Thoracic aorta (tissue), 2 donors: ENCODE results near the gene CTNNBL1. TPM values are rescaled to one million over a fixed set of nuclear protein-coding genes. Genes with fewer than 3 reads are reported as not detected.

ENCODE experiments used
- ATAC-seq: fragments of 150-250 bp; one replicate; pipeline ENCODE4 v1.8.0; 2017; ENCODE audit warnings: low read depth; ENCODE audit not compliant: insufficient number of reproducible peaks, low FRiP score
- DNase-seq: peaks from one replicate; pipeline ENCODE4 v3.0.0-alpha.2; 2020; ENCODE audit warnings: low spot score
- H3K27ac ChIP-seq, 2 donors: fragments of 200-600 bp; sonication (generic); 1 replicate in 1 of 2; 2 replicates in 1 of 2; pipeline ENCODE4 v1.5.1; 2016; ENCODE audit warnings: mild to moderate bottlenecking in 2 of 2, moderate library complexity in 2 of 2
- H3K27me3 ChIP-seq: fragments of 200-600 bp; sonication (generic); replicated peaks from 2 replicates; pipeline ENCODE4 v1.6.0; 2016; ENCODE audit warnings: mild to moderate bottlenecking; ENCODE audit not compliant: insufficient read depth
- H3K36me3 ChIP-seq: fragments of 200-600 bp; sonication (generic); one replicate; pipeline ENCODE4 v1.5.1; 2016
- H3K4me1 ChIP-seq, 2 donors: fragments of 200-600 bp; sonication (generic); 1 replicate in 1 of 2; 2 replicates in 1 of 2; pipeline versions ENCODE4 v1.5.1 to v1.6.0; 2016; ENCODE audit warnings: low read depth in 2 of 2, mild to moderate bottlenecking in 1 of 2; ENCODE audit not compliant: control insufficient read depth in 1 of 2
- H3K4me3 ChIP-seq: fragments of 200-600 bp; sonication (generic); 2 replicates; pipeline ENCODE4 v1.5.1; 2016; ENCODE audit warnings: mild to moderate bottlenecking
- H3K9me3 ChIP-seq: fragments of 200-600 bp; sonication (generic); 2 replicates; pipeline ENCODE4 v1.5.1; 2016
- CTCF ChIP-seq: fragments of 200-600 bp; sonication (generic); IDR thresholded peaks from one replicate; pipeline ENCODE4 v1.5.1; 2019; ENCODE audit warnings: antibody characterized with exemption
- total RNA-seq, 2 donors: library from RNA; depleted of rRNA; stranded (reverse); fragments of >200 nt; gene quantifications; one replicate each; pipeline versions ENCODE4 v1.1.0 to v1.2.3, GENCODE V29; 2016

Gene CTNNBL1
- total RNA-seq, 2 donors from 2014 or later, result 22.6 to 34.3 TPM

- ATAC-seq (no peak), DNase-seq (no peak)
- H3K27me3 ChIP-seq, result no peaks in the 10 kb centered on the region
- H3K36me3 ChIP-seq, result peaks cover 8% of the 10 kb centered on the region
- H3K4me3 ChIP-seq, result no peak overlapping the region
- no peak for TF ChIP-seq CTCF
- H3K27ac ChIP-seq, result no peak overlapping the region
- no peaks in the 10 kb centered on the region for H3K4me1 ChIP-seq
- no peaks in the 10 kb centered on the region for H3K9me3 ChIP-seq
Observed at GRCh38 chr20:37807471-37808232, 113.8 kb downstream of the CTNNBL1 start.

- no peaks in the 10 kb centered on the region for H3K27me3 ChIP-seq
- H3K4me1 ChIP-seq, result no peaks in the 10 kb centered on the region
- no peak overlapping the region for H3K4me3 ChIP-seq
- H3K9me3 ChIP-seq, result no peaks in the 10 kb centered on the region
- ATAC-seq (no peak), DNase-seq (no peak)
- no peak for TF ChIP-seq CTCF
- no peak overlapping the region for H3K27ac ChIP-seq
- peaks cover under 1% of the 10 kb centered on the region for H3K36me3 ChIP-seq
Observed at GRCh38 chr20:37808233-37809070, 114.6 kb downstream of the CTNNBL1 start.

- H3K36me3 ChIP-seq, result no peaks in the 10 kb centered on the region
- H3K9me3 ChIP-seq, result no peaks in the 10 kb centered on the region
- H3K27ac ChIP-seq, result no peak overlapping the region
- DNase-seq, result no peak
- ATAC-seq, result no peak
- no peaks in the 10 kb centered on the region for H3K4me1 ChIP-seq
- H3K27me3 ChIP-seq, result no peaks in the 10 kb centered on the region
- TF ChIP-seq CTCF, result no peak
- no peak overlapping the region for H3K4me3 ChIP-seq
Observed at GRCh38 chr20:37810027-37810426, 116.2 kb downstream of the CTNNBL1 start.

GRCh38 chr20:37816003-37816402, 122.2 kb downstream of the CTNNBL1 start:
- Histone ChIP-seq H3K27me3 (no peaks in the 10 kb centered on the region), H3K27ac (no peak overlapping the region), H3K36me3 (no peaks in the 10 kb centered on the region), H3K4me1 (no peaks in the 10 kb centered on the region), H3K9me3 (no peaks in the 10 kb centered on the region), H3K4me3 (no peak overlapping the region)
- no peak for TF ChIP-seq CTCF
- ATAC-seq (no peak), DNase-seq (no peak)

GRCh38 chr20:37816726-37817125, 122.9 kb downstream of the CTNNBL1 start:
- TF ChIP-seq CTCF, result no peak
- Histone ChIP-seq H3K36me3 (no peaks in the 10 kb centered on the region), H3K27ac (no peak overlapping the region), H3K4me3 (no peak overlapping the region), H3K9me3 (no peaks in the 10 kb centered on the region), H3K27me3 (no peaks in the 10 kb centered on the region), H3K4me1 (no peaks in the 10 kb centered on the region)
- DNase-seq (no peak), ATAC-seq (no peak)
